Nucleus accumbens (tissue), 56 donors: ENCODE results near the gene ITGB1BP1.
A peak's percentile ranks its signal among the peaks of the same experiment; 100 is the strongest.

Experiments
- DNase-seq, 56 donors: peaks; one replicate each; lab custom pipeline; 2025; lab: John Stamatoyannopoulos, UW

The ITGB1BP1 gene

DNA sequence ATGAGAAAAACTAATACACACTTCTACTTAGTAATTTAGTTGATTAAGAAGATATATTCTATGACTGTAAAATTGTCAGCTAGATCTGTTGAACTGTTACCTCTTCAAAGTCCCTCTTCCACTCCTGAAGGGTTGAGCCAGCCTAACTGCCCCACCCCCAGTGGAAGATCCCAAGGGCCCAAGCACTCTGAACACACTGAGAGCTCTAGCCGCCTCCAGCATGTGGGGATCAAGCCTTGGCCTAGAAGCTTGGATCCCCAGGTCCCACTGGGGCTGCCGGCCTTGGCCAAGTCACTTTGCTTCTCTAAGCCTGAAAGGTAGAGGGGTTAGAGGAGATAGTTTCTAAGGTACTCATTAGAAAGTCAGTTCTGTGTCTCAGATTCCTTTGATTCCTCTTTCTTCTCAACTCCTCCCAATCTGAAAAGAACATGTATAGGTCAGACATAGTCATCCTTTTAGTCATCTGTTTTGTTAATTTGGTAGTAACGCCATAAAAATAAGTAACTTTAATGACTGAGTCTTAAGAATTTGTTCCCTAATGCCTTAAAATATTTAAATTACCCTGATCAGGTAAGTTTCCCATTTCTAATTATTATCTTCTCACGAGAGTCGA lies 5.7 kb upstream of the ITGB1BP1 start:
- no peak for DNase-seq

- DNase-seq, result no peak
These were observed 1.3 kb upstream of the ITGB1BP1 start for GRCh38 chr2:9424447-9425164.

DNA sequence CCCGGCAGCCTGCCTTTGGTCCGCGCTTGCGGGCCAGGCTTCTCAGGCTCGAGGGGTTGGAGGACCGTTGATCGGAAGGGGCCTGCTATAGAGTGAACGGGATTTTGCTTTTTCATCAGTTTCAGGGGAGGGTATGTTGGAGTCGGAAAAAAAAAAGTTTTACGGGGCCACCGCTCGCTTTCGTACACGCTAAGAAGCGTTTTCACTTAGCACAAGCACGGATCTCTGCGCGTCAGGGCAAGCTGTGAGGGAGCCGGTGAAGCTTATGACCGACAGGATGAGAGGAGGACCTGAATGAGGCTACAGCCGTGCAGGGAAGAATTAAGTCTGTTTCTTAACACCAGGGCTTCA lies 569 bp upstream of the ITGB1BP1 start:
- DNase-seq, result no peak

DNA sequence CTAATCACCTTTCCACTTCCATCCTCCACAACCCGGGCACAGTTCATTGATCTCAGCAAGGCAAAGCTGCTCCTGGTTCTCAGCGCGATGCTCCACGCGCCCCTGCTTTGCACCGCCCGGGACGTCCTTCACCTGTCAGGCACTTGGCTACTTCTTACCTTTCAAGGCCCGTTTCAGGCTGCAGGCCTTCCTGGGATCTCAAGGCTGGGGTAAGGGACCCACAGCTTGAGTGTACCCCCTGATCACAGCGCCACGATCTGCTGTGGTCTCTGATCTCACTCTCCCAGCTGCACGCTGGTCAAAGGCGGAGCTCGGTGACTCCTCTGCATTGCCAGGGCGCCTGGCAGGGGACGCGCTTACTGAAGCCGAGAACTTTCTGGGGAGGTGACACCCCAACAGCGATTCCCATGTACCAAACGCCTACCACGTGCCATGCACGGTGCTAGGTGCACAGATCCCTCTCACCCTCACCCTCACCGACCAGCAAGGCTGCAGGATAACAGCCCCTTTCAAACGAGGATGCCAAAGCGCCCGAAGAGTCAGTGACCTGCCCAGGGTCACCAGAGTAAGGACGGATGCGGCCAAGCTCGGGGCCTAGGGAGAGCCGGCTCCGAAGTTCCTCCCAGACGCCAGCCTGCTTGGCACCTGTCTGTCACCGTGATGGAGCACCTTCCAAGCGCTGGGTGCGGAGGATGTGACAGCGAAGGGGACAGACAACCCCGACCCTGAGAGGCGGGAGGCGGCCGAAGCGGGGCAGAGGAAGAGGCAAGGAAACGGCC lies 818 bp downstream of the ITGB1BP1 start:
- peak in 45 of 56 donors; percentile 15 to 79 (median 52) for DNase-seq

DNA sequence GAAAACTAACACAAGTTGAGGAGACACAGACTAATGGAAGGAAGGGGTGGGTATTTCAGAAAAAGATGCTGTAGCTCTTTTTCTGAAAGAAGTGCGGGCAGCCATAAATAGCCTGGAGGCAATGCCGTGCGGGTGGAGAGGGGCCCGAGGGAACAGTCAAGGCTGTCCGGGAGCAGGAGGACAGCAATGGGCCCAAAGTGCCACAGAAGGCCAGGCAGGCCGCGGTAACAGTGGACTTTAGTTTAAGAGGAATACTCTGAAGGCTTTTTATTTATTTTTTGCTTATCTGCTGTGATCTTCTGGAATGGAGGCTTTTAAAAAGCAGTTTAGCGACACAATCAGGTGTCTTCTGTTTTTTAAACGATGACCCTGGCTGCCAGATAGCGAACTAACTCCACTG lies 2.8 kb downstream of the ITGB1BP1 start:
- DNase-seq, result no peak

GRCh38 chr2:9419541-9419940 lies 3.8 kb downstream of the ITGB1BP1 start:
- no peak for DNase-seq

- DNase-seq, result no peak
These were observed 4.6 kb downstream of the ITGB1BP1 start for GRCh38 chr2:9418746-9419145.

DNA sequence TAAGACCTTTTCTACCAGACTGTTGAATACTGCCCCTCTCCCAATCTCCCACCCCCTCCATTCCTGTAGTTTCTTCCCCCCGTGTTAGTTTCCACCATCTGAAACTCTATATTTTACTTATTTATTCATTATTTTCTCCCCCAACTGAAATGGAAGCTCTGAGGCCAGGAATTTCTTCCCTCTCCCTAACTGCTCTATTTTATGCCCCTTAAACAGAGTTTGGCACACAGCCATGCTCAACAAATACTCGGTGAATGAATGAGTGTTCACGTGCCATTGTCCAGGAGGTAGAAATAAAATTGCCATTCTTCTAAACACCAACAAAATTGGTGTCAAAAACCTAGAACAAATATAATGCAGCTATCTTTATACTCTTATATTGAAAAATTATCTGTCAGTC lies 5.6 kb downstream of the ITGB1BP1 start:
- DNase-seq, result no peak

- no peak for DNase-seq
These were observed 6.4 kb downstream of the ITGB1BP1 start for GRCh38 chr2:9416962-9417316.

- no peak for DNase-seq
These were observed 6.9 kb downstream of the ITGB1BP1 start for GRCh38 chr2:9416267-9416961.

GRCh38 chr2:9415516-9416169 lies 7.7 kb downstream of the ITGB1BP1 start:
- peak in 7 of 56 donors; percentile 28 to 62 (median 38) for DNase-seq

DNA sequence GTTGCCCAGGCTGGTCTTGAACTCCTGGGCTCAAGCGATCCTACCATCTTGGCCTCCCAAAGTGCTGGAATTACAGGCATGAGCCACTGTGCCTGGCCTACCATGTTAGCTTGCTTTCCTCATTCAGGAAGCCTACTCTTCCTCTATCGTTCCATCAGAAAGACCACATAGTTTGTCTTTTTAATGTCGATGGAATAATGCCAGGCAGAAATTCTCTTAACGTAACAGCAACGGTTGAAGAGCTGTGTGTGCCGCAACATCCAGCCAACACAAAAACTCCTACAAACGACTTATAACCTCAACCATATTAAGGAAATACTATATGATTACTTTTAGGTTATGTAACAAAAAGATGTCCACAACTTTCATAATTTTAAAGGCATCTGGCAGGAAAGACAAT lies 10.5 kb downstream of the ITGB1BP1 start:
- no peak for DNase-seq

- DNase-seq, result no peak
These were observed 13.2 kb downstream of the ITGB1BP1 start for GRCh38 chr2:9410108-9410507.

- DNase-seq, result no peak
These were observed 14.6 kb downstream of the ITGB1BP1 start for GRCh38 chr2:9408641-9409151.

DNA sequence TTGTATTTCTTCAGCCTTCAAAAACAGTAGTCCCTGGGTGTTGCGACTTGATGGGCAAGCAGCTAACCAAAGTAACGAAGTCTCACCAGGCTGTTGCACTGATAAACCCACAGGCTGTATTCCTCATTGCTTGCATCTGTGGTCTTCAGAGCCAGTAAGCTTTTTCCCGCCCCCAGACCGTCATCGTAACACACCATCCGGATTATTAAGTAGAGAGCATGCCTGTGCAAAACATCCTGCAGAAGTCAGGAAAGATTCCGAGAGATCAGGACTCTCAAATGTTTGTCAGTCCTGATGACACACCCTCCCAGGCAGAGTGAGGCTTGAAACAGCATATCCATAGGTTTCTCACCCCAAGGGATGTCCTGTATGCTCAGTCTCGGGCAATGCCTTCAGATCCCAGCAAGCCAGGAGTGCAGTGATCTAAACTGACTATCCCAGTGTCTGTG lies 15.9 kb downstream of the ITGB1BP1 start:
- DNase-seq, result no peak

DNA sequence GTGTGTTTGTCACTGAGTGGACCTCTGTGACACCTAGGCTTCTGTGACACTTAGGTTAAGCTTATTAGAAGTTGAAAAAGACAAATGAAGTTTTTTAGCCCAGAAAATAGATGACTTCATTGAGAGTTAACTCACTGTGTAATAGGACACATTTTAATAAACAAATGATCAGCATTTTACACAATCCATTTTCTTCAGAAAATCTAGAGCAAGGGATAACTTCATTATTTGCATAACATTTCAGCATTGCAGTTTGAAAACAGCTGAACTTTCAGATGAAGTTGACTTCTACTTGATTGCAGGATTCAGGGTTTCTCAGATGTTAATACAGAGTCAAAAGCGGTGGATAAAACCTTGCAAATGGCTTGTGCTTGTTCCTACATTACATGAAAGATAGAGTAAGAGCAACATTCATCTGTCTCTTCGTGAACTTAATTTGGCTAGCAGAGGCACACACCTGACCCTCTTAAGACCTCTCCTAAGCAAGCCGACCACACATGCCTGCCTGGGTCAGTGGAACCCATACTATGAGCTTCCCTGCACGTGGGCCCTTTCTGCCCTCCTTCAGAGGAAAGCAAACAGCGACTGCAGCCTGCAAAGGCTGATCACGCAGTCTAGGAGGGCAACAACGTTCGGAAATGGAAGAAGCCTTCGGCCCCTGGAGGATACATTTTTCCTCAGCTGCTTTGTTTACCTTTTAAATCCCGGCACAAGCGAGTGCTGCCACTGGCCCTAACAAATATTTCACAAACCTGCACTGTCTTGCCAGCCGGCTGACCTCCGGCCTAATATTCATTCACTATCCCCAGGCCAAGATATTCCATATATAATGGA lies 16.6 kb downstream of the ITGB1BP1 start:
- DNase-seq, result no peak

DNA sequence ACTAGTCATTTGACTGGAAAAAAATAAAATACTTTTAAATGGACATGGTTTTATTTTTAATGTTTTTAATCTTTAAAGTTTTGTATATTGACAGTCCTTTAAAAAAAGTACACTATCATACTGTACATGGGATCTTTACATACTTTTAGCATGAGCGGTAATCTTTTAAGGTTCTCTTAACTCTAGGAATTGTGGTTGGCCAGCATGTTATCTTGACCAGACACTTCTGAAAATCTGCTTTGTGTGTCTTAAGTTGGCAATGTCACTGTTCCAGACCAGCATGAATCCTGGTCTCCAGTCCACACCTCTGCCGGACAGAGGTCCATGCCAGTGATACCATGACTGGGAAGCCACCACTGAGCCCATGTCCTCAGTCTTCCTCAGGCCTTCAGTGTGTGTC lies 17.7 kb downstream of the ITGB1BP1 start:
- no peak for DNase-seq

DNA sequence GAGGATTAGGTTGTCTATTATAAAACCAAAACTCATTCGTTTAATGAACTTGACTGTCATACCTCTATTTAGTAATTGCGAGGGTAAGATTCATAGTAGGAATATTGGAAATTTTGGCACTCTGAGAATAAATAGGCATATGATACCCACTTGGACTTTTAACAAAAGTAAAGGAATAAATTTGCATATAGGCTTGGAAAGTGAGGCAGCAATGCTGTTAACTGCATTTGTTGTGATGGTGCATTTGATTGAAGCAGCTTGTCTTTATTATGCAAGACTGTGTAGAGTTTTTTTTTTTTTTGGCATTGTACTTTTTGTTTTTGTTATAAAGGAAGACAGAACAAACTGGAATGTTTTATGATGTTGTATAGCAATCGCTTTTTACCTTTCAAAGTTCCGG lies 18.9 kb downstream of the ITGB1BP1 start:
- DNase-seq, result no peak

DNA sequence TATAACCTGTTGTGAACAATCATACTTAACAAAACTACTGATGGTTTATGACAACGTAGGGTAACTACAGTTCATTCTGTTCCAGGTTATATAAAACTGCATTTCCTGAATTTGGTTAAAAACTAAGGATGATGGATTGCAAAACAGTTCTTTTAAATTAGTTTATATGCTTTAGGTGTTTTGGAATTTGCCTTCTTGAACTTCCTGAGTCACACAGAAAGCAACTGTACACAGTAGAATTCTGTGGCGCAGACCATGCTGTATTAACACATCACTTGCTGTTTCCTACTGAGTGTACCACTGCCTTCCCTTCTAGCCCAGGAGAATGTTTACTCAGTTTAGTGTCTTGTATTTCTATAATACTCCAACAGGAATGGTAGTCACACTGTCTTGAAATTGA lies 19.4 kb downstream of the ITGB1BP1 start:
- no peak for DNase-seq
